Esophagus muscularis mucosa (tissue), 3 donors: Measurements from ENCODE around the gene ID1.

Experiments
- POLR2A ChIP-seq: fragments of 450-650 bp; IDR thresholded peaks from one replicate; pipeline ENCODE4 v1.6.1; 2017; ENCODE audit warnings: antibody characterized with exemption, moderate library complexity, mild to moderate bottlenecking, low read depth
- TF ChIP-seq, protein P1 (sequence below), 3 experiments: fragments of 200-600 bp in 2 of 3; fragments of 450-650 bp in 1 of 3; sonication (generic) in 2 of 3; IDR thresholded peaks; one replicate each; pipeline ENCODE4 v1.5.1; 2017 to 2019; ENCODE audit warnings: antibody characterized with exemption in 3 of 3, mild to moderate bottlenecking in 2 of 3, moderate library complexity in 1 of 3

DNA sequence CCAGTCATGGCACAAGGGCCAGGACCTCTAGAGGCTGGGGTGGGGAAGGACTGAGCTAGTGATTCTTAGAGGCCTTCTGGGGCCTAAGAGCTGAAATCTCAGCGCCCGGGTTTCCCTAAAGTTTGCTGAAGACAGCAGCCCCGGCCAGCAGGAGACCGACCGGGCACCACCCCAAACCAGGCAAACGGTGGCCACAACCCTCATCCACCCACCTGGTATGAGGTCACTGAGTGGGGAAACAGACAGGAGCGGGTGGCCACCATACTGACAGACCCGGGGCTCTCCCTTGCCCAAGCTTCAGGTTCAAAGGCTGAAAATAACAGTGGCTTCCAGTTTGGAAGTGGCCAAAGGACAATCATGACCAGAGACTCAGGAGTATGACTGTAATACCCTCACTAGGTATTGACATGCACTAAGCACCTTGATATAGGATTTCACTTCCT is 35.0 kb upstream of the ID1 start:
- TF ChIP-seq, protein P1, sequence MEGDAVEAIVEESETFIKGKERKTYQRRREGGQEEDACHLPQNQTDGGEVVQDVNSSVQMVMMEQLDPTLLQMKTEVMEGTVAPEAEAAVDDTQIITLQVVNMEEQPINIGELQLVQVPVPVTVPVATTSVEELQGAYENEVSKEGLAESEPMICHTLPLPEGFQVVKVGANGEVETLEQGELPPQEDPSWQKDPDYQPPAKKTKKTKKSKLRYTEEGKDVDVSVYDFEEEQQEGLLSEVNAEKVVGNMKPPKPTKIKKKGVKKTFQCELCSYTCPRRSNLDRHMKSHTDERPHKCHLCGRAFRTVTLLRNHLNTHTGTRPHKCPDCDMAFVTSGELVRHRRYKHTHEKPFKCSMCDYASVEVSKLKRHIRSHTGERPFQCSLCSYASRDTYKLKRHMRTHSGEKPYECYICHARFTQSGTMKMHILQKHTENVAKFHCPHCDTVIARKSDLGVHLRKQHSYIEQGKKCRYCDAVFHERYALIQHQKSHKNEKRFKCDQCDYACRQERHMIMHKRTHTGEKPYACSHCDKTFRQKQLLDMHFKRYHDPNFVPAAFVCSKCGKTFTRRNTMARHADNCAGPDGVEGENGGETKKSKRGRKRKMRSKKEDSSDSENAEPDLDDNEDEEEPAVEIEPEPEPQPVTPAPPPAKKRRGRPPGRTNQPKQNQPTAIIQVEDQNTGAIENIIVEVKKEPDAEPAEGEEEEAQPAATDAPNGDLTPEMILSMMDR (IDR thresholded peaks at IDR 0.05), result no peak
- TF ChIP-seq POLR2A, result no peak
